C4-2B (cell line): ENCODE data around the gene CDCA3.

Source experiments
- ZFX ChIP-seq: fragments of 450-650 bp; IDR thresholded peaks from 2 replicates; pipeline ENCODE4 v1.6.1; 2017
- TF ChIP-seq, protein P1 (sequence below): fragments of 450-650 bp; conservative IDR thresholded peaks from 2 replicates; pipeline ENCODE4 v1.5.1; 2017; ENCODE audit warnings: mild to moderate bottlenecking

DNA sequence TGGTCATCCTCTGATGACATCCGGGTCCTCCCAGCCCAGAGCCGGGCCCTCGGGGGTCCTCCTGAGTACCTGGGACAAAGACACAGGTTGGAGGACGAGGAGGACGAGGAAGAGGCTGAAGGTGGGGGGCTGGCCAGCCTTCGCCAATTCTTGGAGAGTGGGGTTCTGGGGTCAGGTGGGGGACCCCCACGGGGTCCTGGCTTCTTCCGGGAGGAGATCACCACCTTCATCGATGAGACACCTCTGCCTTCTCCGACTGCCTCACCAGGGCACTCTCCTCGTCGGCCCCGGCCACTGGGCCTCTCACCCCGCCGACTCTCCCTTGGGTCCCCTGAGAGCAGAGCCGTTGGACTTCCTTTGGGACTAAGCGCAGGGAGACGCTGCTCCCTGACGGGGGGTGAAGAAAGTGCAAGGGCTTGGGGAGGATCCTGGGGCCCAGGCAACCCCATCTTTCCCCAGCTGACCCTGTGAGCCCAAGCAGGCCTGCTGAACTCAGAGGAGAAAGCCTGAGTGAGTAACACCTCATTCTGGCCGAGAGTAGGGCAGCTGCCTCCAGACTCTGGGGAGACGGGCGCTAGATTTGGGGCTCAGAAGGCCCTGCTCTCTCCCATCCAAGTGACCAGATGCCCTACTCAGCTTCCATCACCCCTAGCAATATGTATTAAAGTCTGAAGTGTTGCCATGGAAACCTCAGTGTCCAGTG lies 24.2 kb downstream of the CDCA3 start:
- TF ChIP-seq, protein P1, sequence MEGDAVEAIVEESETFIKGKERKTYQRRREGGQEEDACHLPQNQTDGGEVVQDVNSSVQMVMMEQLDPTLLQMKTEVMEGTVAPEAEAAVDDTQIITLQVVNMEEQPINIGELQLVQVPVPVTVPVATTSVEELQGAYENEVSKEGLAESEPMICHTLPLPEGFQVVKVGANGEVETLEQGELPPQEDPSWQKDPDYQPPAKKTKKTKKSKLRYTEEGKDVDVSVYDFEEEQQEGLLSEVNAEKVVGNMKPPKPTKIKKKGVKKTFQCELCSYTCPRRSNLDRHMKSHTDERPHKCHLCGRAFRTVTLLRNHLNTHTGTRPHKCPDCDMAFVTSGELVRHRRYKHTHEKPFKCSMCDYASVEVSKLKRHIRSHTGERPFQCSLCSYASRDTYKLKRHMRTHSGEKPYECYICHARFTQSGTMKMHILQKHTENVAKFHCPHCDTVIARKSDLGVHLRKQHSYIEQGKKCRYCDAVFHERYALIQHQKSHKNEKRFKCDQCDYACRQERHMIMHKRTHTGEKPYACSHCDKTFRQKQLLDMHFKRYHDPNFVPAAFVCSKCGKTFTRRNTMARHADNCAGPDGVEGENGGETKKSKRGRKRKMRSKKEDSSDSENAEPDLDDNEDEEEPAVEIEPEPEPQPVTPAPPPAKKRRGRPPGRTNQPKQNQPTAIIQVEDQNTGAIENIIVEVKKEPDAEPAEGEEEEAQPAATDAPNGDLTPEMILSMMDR = no peak
- TF ChIP-seq ZFX = no peak
